Keratinocyte (primary cell): ENCODE results near the gene IFNL2. TPM values are rescaled to one million over a fixed set of nuclear protein-coding genes. Genes with fewer than 3 reads are reported as not detected.
"Not testable (repeated sequence)": the region's sequence is repeated elsewhere in the genome, so short reads cannot be mapped to it uniquely, and the experiment has no call there.

Source experiments
- DNase-seq: peaks from one replicate; pipeline ENCODE4 v3.0.0-alpha.2; 2011; ENCODE audit warnings: low read depth, missing footprints, low spot score
- FAIRE-seq: peaks from 2 replicates; lab custom pipeline; 2011; peaks lifted over from hg19 to GRCh38; lab: Jason Lieb, UNC
- H2AFZ ChIP-seq: 2 replicates; pipeline ENCODE4 v1.6.0; 2012; ENCODE audit warnings: low read length, control low read depth, inconsistent platforms; ENCODE audit not compliant: control insufficient read depth
- H3K27ac ChIP-seq: 2 replicates; pipeline ENCODE4 v1.5.1; 2011; ENCODE audit warnings: low read length; ENCODE audit not compliant: control insufficient read depth, insufficient read depth
- H3K27me3 ChIP-seq: 3 replicates; pipeline ENCODE4 v1.6.0; 2011; ENCODE audit warnings: low read length; ENCODE audit not compliant: control insufficient read depth, insufficient read depth; ENCODE audit errors: extremely low read depth
- H3K36me3 ChIP-seq, 2 experiments: 2 replicates in 1 of 2; 3 replicates in 1 of 2; pipeline ENCODE4 v1.5.1; 2011; ENCODE audit warnings: low read length in 2 of 2, mild to moderate bottlenecking in 1 of 2; ENCODE audit not compliant: control insufficient read depth in 2 of 2, insufficient read depth in 2 of 2; ENCODE audit errors: extremely low read depth in 1 of 2
- H3K4me1 ChIP-seq: 3 replicates; pipeline ENCODE4 v1.5.1; 2011; ENCODE audit warnings: low read length; ENCODE audit not compliant: control insufficient read depth, insufficient read depth; ENCODE audit errors: extremely low read depth
- H3K4me2 ChIP-seq: 3 replicates; pipeline ENCODE4 v1.6.0; 2011; ENCODE audit warnings: low read depth, low read length; ENCODE audit not compliant: control insufficient read depth, insufficient read depth; ENCODE audit errors: extremely low read depth
- H3K4me3 ChIP-seq, 3 experiments: fragments of 200-600 bp in 1 of 3; sonication (generic) in 1 of 3; 2 replicates in 2 of 3; 3 replicates in 1 of 3; pipeline ENCODE4 v1.5.1; 2011 to 2016; ENCODE audit warnings: low read length in 3 of 3, mild to moderate bottlenecking in 3 of 3, control low read depth in 2 of 3, inconsistent platforms in 1 of 3, low read depth in 1 of 3, mixed read lengths in 1 of 3, mixed run types in 1 of 3, moderate library complexity in 1 of 3; ENCODE audit not compliant: control insufficient read depth in 2 of 3, insufficient read depth in 2 of 3; ENCODE audit errors: extremely low read depth in 1 of 3
- H3K79me2 ChIP-seq: 2 replicates; pipeline ENCODE4 v1.6.0; 2012; ENCODE audit warnings: low read length; ENCODE audit not compliant: control insufficient read depth, insufficient read depth
- H3K9ac ChIP-seq: 3 replicates; pipeline ENCODE4 v1.6.0; 2011; ENCODE audit warnings: low read length; ENCODE audit not compliant: control insufficient read depth, insufficient read depth; ENCODE audit errors: extremely low read depth
- H3K9me1 ChIP-seq: 3 replicates; pipeline ENCODE4 v1.6.0; 2011; ENCODE audit warnings: low read length; ENCODE audit not compliant: control insufficient read depth, insufficient read depth; ENCODE audit errors: extremely low read depth
- H3K9me3 ChIP-seq: 2 replicates; pipeline ENCODE4 v1.5.1; 2012; ENCODE audit warnings: low read depth, low read length; ENCODE audit not compliant: control insufficient read depth
- H4K20me1 ChIP-seq: 3 replicates; pipeline ENCODE4 v1.6.0; 2011; ENCODE audit warnings: low read length; ENCODE audit not compliant: control insufficient read depth, insufficient read depth; ENCODE audit errors: extremely low read depth
- CTCF ChIP-seq, 3 experiments: IDR thresholded peaks in 1 of 3; conservative IDR thresholded peaks in 1 of 3; optimal IDR thresholded peaks in 1 of 3; 2 replicates in 2 of 3; 3 replicates in 1 of 3; pipeline versions ENCODE3 to v1.5.1; 2011; ENCODE audit warnings: low read length in 3 of 3, mild to moderate bottlenecking in 3 of 3, moderate library complexity in 2 of 3, control low read depth in 1 of 3, inconsistent platforms in 1 of 3; ENCODE audit not compliant: insufficient read depth in 2 of 3; ENCODE audit errors: extremely low read depth in 1 of 3
- EZH2 ChIP-seq: IDR thresholded peaks from one replicate; pipeline ENCODE4 v1.6.1; 2012; ENCODE audit warnings: inconsistent platforms, mild to moderate bottlenecking, low read length, moderate library complexity
- dilution Hi-C: fragments of 300-500 bp; cut with MboI; formaldehyde crosslinking; loops from one replicate; pipeline ENCODE4 v1.7.0; 2020; ENCODE audit warnings: low sequenced_read_pairs; ENCODE audit not compliant: extremely low pct_ligation_motif_present
- polyA plus RNA-seq, 5 experiments: library from polyadenylated mRNA; depleted of rRNA in 3 of 5; stranded (reverse) in 3 of 5; stranded (forward) in 1 of 5; unstranded in 1 of 5; fragments of >200 nt; gene quantifications; 1 replicate in 1 of 5; 2 replicates in 3 of 5; 3 replicates in 1 of 5; pipeline versions ENCODE4 v1.2.1 to v1.2.3, GENCODE V29; 2011 to 2012; ENCODE audit warnings: missing spikeins in 2 of 5, low read depth in 1 of 5, low replicate concordance in 1 of 5

IFNL2 gene
- polyA plus RNA-seq, 1 donor (not counting 4 experiments of a cell fraction or from before 2014, with no cell fraction given), result not detected

GRCh38 chr19:39238944-39239343 is 29.3 kb upstream of the IFNL2 start:
- no peak overlapping the region for H3K4me3 ChIP-seq
- no peak for DNase-seq
- no peaks in the 10 kb centered on the region for H3K36me3 ChIP-seq
- dilution Hi-C loops, result no loop called here
- no peak overlapping the region for H3K9ac ChIP-seq
- TF ChIP-seq EZH2, result no peak
- H3K27ac ChIP-seq, result no peak overlapping the region
- peaks cover 5% of the 10 kb centered on the region for H3K27me3 ChIP-seq
- no peaks in the 10 kb centered on the region for H3K9me1 ChIP-seq
- H2AFZ ChIP-seq, result no peak overlapping the region
- FAIRE-seq, result no peak
- no peaks in the 10 kb centered on the region for H3K4me1 ChIP-seq
- no peak overlapping the region for H3K4me2 ChIP-seq
- H3K79me2 ChIP-seq, result no peaks in the 10 kb centered on the region
- no peaks in the 10 kb centered on the region for H3K9me3 ChIP-seq
- no peaks in the 10 kb centered on the region for H4K20me1 ChIP-seq

- no peaks in the 10 kb centered on the region for H3K36me3 ChIP-seq
- H3K9me1 ChIP-seq, result no peaks in the 10 kb centered on the region
- peaks cover 5% of the 10 kb centered on the region for H3K27me3 ChIP-seq
These were observed 27.8 kb upstream of the IFNL2 start for GRCh38 chr19:39240421-39240820.

GRCh38 chr19:39243741-39244140 is 24.5 kb upstream of the IFNL2 start:
- H2AFZ ChIP-seq, H3K79me2 ChIP-seq, H3K9me1 ChIP-seq, FAIRE-seq, H3K27ac ChIP-seq, dilution Hi-C loops, H3K36me3 ChIP-seq, H4K20me1 ChIP-seq, H3K4me3 ChIP-seq, DNase-seq, H3K9ac ChIP-seq, H3K4me1 ChIP-seq, H3K9me3 ChIP-seq, H3K4me2 ChIP-seq: not testable (repeated sequence)
- H3K27me3 ChIP-seq, result peaks cover 21% of the 10 kb centered on the region

More at GRCh38 chr19:39240421-39240820, 27.8 kb upstream of the IFNL2 start:
- Histone ChIP-seq H3K27ac (no peak overlapping the region), H3K4me1 (no peaks in the 10 kb centered on the region), H3K9me3 (no peaks in the 10 kb centered on the region), H3K4me2 (no peak overlapping the region), H4K20me1 (no peaks in the 10 kb centered on the region), H3K4me3 (no peak overlapping the region), H3K79me2 (no peaks in the 10 kb centered on the region), H2AFZ (no peak overlapping the region), H3K9ac (no peak overlapping the region)
- dilution Hi-C loops, result no loop called here
- FAIRE-seq (no peak), DNase-seq (no peak)
- TF ChIP-seq EZH2 (no peak), CTCF (optimal IDR thresholded peaks at IDR 0.05 in 1 of 3, IDR thresholded peaks at IDR 0.05 in 1 of 3, conservative IDR thresholded peaks at IDR 0.05 in 1 of 3; ENCODE audit: extremely low read depth in 1 of 3, insufficient read depth in 2 of 3, low read length in 3 of 3) (no peak)

DNA sequence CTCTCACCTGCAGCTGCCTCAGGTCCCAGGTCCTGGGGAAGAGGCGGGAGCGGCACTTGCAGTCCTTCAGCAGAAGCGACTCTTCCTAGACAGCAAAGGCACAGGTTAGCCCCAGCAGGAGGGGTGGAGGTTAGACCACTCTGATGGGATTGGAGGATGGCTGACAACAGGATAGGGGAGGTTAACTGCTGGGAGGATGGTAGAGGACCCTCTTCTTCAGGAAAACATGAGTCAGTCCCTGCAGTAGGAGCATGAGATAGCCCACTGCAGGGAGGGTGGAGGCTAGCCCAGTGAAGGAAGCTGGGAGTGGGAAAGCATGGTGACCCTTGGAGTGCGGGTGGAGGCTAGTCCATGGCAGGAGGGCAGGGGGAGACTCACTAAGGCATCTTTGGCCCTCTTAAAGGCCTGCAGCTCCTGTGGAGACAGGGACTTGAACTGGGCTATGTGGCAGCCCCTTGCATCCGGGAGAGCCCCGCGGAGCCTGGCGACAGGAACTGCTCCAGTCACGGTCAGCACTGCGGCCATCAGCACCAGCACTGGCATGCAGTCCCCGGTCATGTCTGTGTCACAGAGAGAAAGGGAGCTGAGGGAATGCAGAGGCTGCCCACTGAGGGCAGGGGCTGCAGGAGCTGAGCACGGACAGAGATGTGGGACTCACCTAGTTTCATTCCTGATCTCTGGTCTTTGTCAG is 23.6 kb upstream of the IFNL2 start, which contains the start of gene IFNL3:
TSS of gene IFNL3 (minus strand) at position 597 of the 691 bp plus-strand sequence. CDS start at position 558, 39 bp downstream.
- H3K4me3 ChIP-seq, dilution Hi-C loops, FAIRE-seq: not testable (repeated sequence)

More for the DNA sequence above, 23.6 kb upstream of the IFNL2 start, which contains the start of gene IFNL3:
- H3K9ac ChIP-seq, H2AFZ ChIP-seq, DNase-seq, H3K9me1 ChIP-seq, H3K79me2 ChIP-seq, H4K20me1 ChIP-seq, H3K36me3 ChIP-seq, H3K4me2 ChIP-seq, H3K4me1 ChIP-seq, H3K27ac ChIP-seq, H3K9me3 ChIP-seq: not testable (repeated sequence)
- peaks cover 24% of the 10 kb centered on the region for H3K27me3 ChIP-seq
